HL-60 (cell line): ENCODE measurements around the gene SPATA3.

Experiments
- POLR2AphosphoS5 ChIP-seq: IDR thresholded peaks from 2 replicates; pipeline ENCODE4 v1.6.1; 2012; ENCODE audit warnings: low read depth
- TF ChIP-seq, protein P1 (sequence below): IDR thresholded peaks from one replicate; pipeline ENCODE4 v1.5.1; 2011; ENCODE audit warnings: low read length, control low read depth, inconsistent platforms; ENCODE audit not compliant: insufficient read depth
- TF ChIP-seq, protein P2 (sequence below): IDR thresholded peaks from 2 replicates; pipeline ENCODE4 v1.6.1; 2012; ENCODE audit warnings: low read depth; ENCODE audit not compliant: insufficient replicate concordance

DNA sequence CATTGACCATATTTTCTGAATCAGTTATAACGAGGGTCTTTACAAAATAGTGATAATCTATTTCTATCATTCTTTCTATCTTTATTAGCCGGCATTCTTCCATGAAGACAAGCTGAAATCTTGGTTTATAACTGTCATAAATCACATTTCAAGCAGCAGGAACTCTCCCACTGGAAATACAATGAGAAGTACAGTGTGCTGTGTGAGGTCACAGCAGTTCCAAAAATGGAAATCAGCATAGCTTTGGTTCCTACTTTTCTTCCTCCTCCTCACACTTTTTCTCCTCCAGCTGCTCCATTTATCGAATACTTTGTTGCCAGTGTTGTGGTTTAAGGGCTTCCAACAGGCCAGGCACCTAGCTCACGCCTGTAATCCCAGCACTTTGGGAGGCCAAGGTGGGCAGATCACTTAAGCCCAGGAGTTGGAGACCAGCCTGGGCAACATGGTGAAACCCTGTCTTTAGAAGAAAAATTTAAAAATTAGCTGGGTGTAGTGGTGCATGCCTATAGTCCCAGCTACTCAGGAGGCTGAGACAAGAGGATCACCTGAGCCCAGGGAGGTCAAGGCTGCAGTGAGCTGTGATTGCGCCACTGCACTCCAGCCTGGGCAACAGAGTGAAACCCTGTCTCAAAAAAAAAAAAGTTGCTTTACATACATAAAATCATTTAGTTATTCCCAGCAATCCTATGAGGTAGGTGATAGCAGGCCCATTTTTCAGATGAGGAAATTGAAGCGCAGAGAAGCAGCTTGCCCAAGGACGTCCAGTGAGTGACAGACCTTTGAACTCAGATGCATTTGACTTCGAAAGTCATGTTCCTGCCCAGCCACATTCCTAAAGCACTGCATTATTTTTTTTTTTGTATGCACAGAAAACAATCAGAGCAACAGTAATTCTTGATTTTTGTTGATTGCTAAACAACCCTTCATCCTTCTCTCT, 36.8 kb upstream of the SPATA3 start:
- TF ChIP-seq, protein P1, sequence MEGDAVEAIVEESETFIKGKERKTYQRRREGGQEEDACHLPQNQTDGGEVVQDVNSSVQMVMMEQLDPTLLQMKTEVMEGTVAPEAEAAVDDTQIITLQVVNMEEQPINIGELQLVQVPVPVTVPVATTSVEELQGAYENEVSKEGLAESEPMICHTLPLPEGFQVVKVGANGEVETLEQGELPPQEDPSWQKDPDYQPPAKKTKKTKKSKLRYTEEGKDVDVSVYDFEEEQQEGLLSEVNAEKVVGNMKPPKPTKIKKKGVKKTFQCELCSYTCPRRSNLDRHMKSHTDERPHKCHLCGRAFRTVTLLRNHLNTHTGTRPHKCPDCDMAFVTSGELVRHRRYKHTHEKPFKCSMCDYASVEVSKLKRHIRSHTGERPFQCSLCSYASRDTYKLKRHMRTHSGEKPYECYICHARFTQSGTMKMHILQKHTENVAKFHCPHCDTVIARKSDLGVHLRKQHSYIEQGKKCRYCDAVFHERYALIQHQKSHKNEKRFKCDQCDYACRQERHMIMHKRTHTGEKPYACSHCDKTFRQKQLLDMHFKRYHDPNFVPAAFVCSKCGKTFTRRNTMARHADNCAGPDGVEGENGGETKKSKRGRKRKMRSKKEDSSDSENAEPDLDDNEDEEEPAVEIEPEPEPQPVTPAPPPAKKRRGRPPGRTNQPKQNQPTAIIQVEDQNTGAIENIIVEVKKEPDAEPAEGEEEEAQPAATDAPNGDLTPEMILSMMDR = no peak
- TF ChIP-seq, protein P2, sequence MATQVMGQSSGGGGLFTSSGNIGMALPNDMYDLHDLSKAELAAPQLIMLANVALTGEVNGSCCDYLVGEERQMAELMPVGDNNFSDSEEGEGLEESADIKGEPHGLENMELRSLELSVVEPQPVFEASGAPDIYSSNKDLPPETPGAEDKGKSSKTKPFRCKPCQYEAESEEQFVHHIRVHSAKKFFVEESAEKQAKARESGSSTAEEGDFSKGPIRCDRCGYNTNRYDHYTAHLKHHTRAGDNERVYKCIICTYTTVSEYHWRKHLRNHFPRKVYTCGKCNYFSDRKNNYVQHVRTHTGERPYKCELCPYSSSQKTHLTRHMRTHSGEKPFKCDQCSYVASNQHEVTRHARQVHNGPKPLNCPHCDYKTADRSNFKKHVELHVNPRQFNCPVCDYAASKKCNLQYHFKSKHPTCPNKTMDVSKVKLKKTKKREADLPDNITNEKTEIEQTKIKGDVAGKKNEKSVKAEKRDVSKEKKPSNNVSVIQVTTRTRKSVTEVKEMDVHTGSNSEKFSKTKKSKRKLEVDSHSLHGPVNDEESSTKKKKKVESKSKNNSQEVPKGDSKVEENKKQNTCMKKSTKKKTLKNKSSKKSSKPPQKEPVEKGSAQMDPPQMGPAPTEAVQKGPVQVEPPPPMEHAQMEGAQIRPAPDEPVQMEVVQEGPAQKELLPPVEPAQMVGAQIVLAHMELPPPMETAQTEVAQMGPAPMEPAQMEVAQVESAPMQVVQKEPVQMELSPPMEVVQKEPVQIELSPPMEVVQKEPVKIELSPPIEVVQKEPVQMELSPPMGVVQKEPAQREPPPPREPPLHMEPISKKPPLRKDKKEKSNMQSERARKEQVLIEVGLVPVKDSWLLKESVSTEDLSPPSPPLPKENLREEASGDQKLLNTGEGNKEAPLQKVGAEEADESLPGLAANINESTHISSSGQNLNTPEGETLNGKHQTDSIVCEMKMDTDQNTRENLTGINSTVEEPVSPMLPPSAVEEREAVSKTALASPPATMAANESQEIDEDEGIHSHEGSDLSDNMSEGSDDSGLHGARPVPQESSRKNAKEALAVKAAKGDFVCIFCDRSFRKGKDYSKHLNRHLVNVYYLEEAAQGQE = no peak
- TF ChIP-seq POLR2AphosphoS5 = no peak
